Measurements from ENCODE around the gene MAPKBP1. TPM values are rescaled to one million over a fixed set of nuclear protein-coding genes. Genes with fewer than 3 reads are reported as not detected.

Gene MAPKBP1
- total RNA-seq, 2 donors from 2014 or later: 16.7 to 26.3 TPM

GRCh38 chr15:41792000-41792637 is 17.8 kb downstream of the MAPKBP1 start:
- H3K27me3 ChIP-seq (ENCODE audit: control insufficient read depth, insufficient read depth, low read length, poor library complexity, severe bottlenecking): no peaks in the 10 kb centered on the region
- H3K36me3 ChIP-seq (ENCODE audit: control insufficient read depth, insufficient read depth, low read length): no peaks in the 10 kb centered on the region
- Mint-ChIP-seq H3K4me1 (peaks cover 33% of the 10 kb centered on the region), H3K9me3 (no peaks in the 10 kb centered on the region), H3K27ac (no peak overlapping the region), H3K27me3 (ENCODE audit: insufficient read depth) (no peaks in the 10 kb centered on the region), H3K4me3 (no peak overlapping the region), H3K36me3 (ENCODE audit: low read depth) (no peaks in the 10 kb centered on the region)
- no peak for TF ChIP-seq CTCF (conservative IDR thresholded peaks at IDR 0.05)
- H3K9ac ChIP-seq (ENCODE audit: extremely low read depth, low read length, poor library complexity, severe bottlenecking): no peak overlapping the region
- no peak for DNase-seq
- H3K4me3 ChIP-seq (ENCODE audit: low read length): no peak overlapping the region
- peaks cover 8% of the 10 kb centered on the region for H3K4me1 ChIP-seq (ENCODE audit: control insufficient read depth, insufficient read depth, low read length)
- H3K27ac ChIP-seq (ENCODE audit: low read depth, low read length): no peak overlapping the region
- 93 to 100% methylated on average over 4 to 5 of the region's 5 CpGs for WGBS, 2 experiments (ENCODE audit: insufficient coverage in 1 of 2, insufficient read length in 1 of 2)
- no peaks in the 10 kb centered on the region for H3K9me3 ChIP-seq (ENCODE audit: control insufficient read depth, low read length)

- H3K27me3 Mint-ChIP-seq (ENCODE audit: insufficient read depth): no peaks in the 10 kb centered on the region
- TF ChIP-seq CTCF (conservative IDR thresholded peaks at IDR 0.05): no peak
- H3K9me3 Mint-ChIP-seq: no peaks in the 10 kb centered on the region
- no peak overlapping the region for H3K9ac ChIP-seq (ENCODE audit: extremely low read depth, low read length, poor library complexity, severe bottlenecking)
- H3K36me3 Mint-ChIP-seq (ENCODE audit: low read depth): no peaks in the 10 kb centered on the region
- H3K36me3 ChIP-seq (ENCODE audit: control insufficient read depth, insufficient read depth, low read length): no peaks in the 10 kb centered on the region
- H3K27me3 ChIP-seq (ENCODE audit: control insufficient read depth, insufficient read depth, low read length, poor library complexity, severe bottlenecking): no peaks in the 10 kb centered on the region
- H3K4me1 Mint-ChIP-seq: peaks cover 26% of the 10 kb centered on the region
- no peak overlapping the region for H3K27ac Mint-ChIP-seq
- H3K4me1 ChIP-seq (ENCODE audit: control insufficient read depth, insufficient read depth, low read length): peaks cover 8% of the 10 kb centered on the region
- no peaks in the 10 kb centered on the region for H3K9me3 ChIP-seq (ENCODE audit: control insufficient read depth, low read length)
- no peak overlapping the region for H3K4me3 ChIP-seq (ENCODE audit: low read length)
- no peak for DNase-seq
- 95 to 96% methylated on average over 3 to 4 of the region's 4 CpGs for WGBS, 2 experiments (ENCODE audit: insufficient coverage in 1 of 2, insufficient read length in 1 of 2)
- no peak overlapping the region for H3K27ac ChIP-seq (ENCODE audit: low read depth, low read length)
- H3K4me3 Mint-ChIP-seq: no peak overlapping the region
These were observed 19.8 kb downstream of the MAPKBP1 start for GRCh38 chr15:41794081-41794480.

- Mint-ChIP-seq H3K27ac (no peak overlapping the region), H3K4me1 (peaks cover 4% of the 10 kb centered on the region), H3K27me3 (ENCODE audit: insufficient read depth) (no peaks in the 10 kb centered on the region), H3K4me3 (no peak overlapping the region), H3K9me3 (no peaks in the 10 kb centered on the region), H3K36me3 (ENCODE audit: low read depth) (peaks cover 12% of the 10 kb centered on the region)
- Histone ChIP-seq H3K4me3 (ENCODE audit: low read length) (no peak overlapping the region), H3K9ac (ENCODE audit: extremely low read depth, low read length, poor library complexity, severe bottlenecking) (no peak overlapping the region), H3K27ac (ENCODE audit: low read depth, low read length) (no peak overlapping the region), H3K36me3 (ENCODE audit: control insufficient read depth, insufficient read depth, low read length) (no peaks in the 10 kb centered on the region), H3K27me3 (ENCODE audit: control insufficient read depth, insufficient read depth, low read length, poor library complexity, severe bottlenecking) (no peaks in the 10 kb centered on the region), H3K9me3 (ENCODE audit: control insufficient read depth, low read length) (no peaks in the 10 kb centered on the region), H3K4me1 (ENCODE audit: control insufficient read depth, insufficient read depth, low read length) (no peaks in the 10 kb centered on the region)
- no peak for TF ChIP-seq CTCF (conservative IDR thresholded peaks at IDR 0.05)
- 96 to 98% methylated on average over 10 of the region's 10 CpGs for WGBS, 2 experiments (ENCODE audit: insufficient coverage in 1 of 2, insufficient read length in 1 of 2)
- DNase-seq: no peak
These were observed 21.9 kb downstream of the MAPKBP1 start for GRCh38 chr15:41795996-41796856.
